SK-N-SH treated with all-trans-retinoic acid at 6 μM for 48 hours (cell line): ENCODE results near the gene RAD51B.

ENCODE experiments used
- BACH2 ChIP-seq: fragments of 250-450 bp; sonication (Bioruptor Pico); IDR thresholded peaks from 2 replicates; pipeline ENCODE4 v1.9.0; 2021; ENCODE audit warnings: mild to moderate bottlenecking, borderline replicate concordance
- GLIS3 ChIP-seq: fragments of 250-450 bp; sonication (Bioruptor Pico); IDR thresholded peaks from 2 replicates; pipeline ENCODE4 v1.5.0; 2020; ENCODE audit warnings: mild to moderate bottlenecking, moderate library complexity
- ISL1 ChIP-seq: fragments of 250-450 bp; sonication (Bioruptor Pico); IDR thresholded peaks from 2 replicates; pipeline ENCODE4 v2.1.2; 2022; ENCODE audit warnings: mild to moderate bottlenecking, moderate library complexity
- OSR1 ChIP-seq: fragments of 250-450 bp; sonication (Bioruptor Pico); IDR thresholded peaks from 2 replicates; pipeline ENCODE4 v1.8.0; 2022; ENCODE audit warnings: moderate library complexity, mild to moderate bottlenecking, inconsistent platforms
- RARB ChIP-seq: fragments of 250-450 bp; sonication (Bioruptor Pico); IDR thresholded peaks from 2 replicates; pipeline ENCODE4 v1.8.0; 2021; ENCODE audit warnings: mild to moderate bottlenecking, moderate library complexity
- TCF4 ChIP-seq: fragments of 250-450 bp; sonication (Bioruptor Pico); IDR thresholded peaks from 2 replicates; pipeline ENCODE4 v1.8.0; 2021; ENCODE audit warnings: mild to moderate bottlenecking, moderate library complexity, borderline replicate concordance
- TOX ChIP-seq: fragments of 250-450 bp; sonication (Bioruptor Pico); IDR thresholded peaks from 2 replicates; pipeline ENCODE4 v1.8.0; 2021; ENCODE audit warnings: mild to moderate bottlenecking, moderate library complexity, borderline replicate concordance
- ZFP3 ChIP-seq: fragments of 250-450 bp; sonication (Bioruptor Pico); IDR thresholded peaks from 2 replicates; pipeline ENCODE4 v1.5.0; 2020; ENCODE audit warnings: mild to moderate bottlenecking, moderate library complexity
- ZFP30 ChIP-seq: fragments of 450-650 bp; formaldehyde crosslinking; IDR thresholded peaks from 2 replicates; pipeline ENCODE4 v1.5.0; 2022; ENCODE audit warnings: mild to moderate bottlenecking, moderate library complexity
- ZNF70 ChIP-seq: fragments of 450-650 bp; formaldehyde crosslinking; IDR thresholded peaks from 2 replicates; pipeline ENCODE4 v1.5.0; 2020; ENCODE audit warnings: mild to moderate bottlenecking, moderate library complexity
- ZNF8 ChIP-seq: fragments of 450-650 bp; formaldehyde crosslinking; IDR thresholded peaks from 2 replicates; pipeline ENCODE4 v1.5.0; 2020; ENCODE audit warnings: mild to moderate bottlenecking, moderate library complexity
- TF ChIP-seq, protein P1 (sequence below): fragments of 250-450 bp; sonication (Bioruptor Pico); IDR thresholded peaks from 2 replicates; pipeline ENCODE4 v1.5.0; 2020; ENCODE audit warnings: mild to moderate bottlenecking, moderate library complexity
- TF ChIP-seq, protein P2 (sequence below): fragments of 250-450 bp; sonication (Bioruptor Pico); IDR thresholded peaks from 2 replicates; pipeline ENCODE4 v1.8.0; 2021; ENCODE audit warnings: low read depth, mild to moderate bottlenecking, moderate library complexity, borderline replicate concordance
- TF ChIP-seq, protein P3 (sequence below): fragments of 250-450 bp; sonication (Bioruptor Pico); IDR thresholded peaks from 2 replicates; pipeline ENCODE4 v1.5.1; 2021; ENCODE audit warnings: mild to moderate bottlenecking, moderate library complexity

DNA sequence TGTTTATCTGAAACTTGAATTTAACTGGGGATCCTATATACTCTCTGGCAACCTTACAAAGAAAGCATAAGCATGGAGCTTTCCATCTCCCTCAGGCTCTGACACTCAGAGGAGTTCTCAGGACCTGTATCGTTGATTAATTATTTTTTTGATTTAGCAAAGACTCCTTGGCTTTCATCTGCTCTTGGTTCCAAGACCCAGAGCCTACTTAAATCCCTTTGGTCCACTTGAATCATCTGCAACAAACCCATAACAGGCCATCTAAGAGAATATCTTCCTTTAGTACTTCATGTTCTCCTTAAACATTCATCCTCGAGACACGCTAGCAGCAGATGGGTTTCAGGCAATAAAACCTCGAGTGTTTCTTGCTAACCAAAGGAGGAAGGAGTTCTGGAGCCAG is 887.9 kb downstream of the RAD51B start:
- TF ChIP-seq ZNF70 (CRISPR knock-in tag): no peak
- TF ChIP-seq ZFP30: no peak
- TF ChIP-seq, protein P1, sequence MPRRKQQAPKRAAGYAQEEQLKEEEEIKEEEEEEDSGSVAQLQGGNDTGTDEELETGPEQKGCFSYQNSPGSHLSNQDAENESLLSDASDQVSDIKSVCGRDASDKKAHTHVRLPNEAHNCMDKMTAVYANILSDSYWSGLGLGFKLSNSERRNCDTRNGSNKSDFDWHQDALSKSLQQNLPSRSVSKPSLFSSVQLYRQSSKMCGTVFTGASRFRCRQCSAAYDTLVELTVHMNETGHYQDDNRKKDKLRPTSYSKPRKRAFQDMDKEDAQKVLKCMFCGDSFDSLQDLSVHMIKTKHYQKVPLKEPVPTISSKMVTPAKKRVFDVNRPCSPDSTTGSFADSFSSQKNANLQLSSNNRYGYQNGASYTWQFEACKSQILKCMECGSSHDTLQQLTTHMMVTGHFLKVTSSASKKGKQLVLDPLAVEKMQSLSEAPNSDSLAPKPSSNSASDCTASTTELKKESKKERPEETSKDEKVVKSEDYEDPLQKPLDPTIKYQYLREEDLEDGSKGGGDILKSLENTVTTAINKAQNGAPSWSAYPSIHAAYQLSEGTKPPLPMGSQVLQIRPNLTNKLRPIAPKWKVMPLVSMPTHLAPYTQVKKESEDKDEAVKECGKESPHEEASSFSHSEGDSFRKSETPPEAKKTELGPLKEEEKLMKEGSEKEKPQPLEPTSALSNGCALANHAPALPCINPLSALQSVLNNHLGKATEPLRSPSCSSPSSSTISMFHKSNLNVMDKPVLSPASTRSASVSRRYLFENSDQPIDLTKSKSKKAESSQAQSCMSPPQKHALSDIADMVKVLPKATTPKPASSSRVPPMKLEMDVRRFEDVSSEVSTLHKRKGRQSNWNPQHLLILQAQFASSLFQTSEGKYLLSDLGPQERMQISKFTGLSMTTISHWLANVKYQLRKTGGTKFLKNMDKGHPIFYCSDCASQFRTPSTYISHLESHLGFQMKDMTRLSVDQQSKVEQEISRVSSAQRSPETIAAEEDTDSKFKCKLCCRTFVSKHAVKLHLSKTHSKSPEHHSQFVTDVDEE (CRISPR knock-in tag): no peak
- no peak for TF ChIP-seq ZFP3
- TF ChIP-seq ISL1 (CRISPR knock-in tag): no peak
- no peak for TF ChIP-seq OSR1 (CRISPR knock-in tag)
- TF ChIP-seq GLIS3: no peak
- TF ChIP-seq RARB (CRISPR knock-in tag): no peak
- no peak for TF ChIP-seq TCF4
- TF ChIP-seq BACH2: no peak
- TF ChIP-seq TOX (CRISPR knock-in tag): no peak
- TF ChIP-seq, protein P2, sequence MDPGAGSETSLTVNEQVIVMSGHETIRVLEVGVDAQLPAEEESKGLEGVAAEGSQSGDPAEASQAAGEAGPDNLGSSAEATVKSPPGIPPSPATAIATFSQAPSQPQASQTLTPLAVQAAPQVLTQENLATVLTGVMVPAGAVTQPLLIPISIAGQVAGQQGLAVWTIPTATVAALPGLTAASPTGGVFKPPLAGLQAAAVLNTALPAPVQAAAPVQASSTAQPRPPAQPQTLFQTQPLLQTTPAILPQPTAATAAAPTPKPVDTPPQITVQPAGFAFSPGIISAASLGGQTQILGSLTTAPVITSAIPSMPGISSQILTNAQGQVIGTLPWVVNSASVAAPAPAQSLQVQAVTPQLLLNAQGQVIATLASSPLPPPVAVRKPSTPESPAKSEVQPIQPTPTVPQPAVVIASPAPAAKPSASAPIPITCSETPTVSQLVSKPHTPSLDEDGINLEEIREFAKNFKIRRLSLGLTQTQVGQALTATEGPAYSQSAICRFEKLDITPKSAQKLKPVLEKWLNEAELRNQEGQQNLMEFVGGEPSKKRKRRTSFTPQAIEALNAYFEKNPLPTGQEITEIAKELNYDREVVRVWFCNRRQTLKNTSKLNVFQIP: no peak
- TF ChIP-seq, protein P3, sequence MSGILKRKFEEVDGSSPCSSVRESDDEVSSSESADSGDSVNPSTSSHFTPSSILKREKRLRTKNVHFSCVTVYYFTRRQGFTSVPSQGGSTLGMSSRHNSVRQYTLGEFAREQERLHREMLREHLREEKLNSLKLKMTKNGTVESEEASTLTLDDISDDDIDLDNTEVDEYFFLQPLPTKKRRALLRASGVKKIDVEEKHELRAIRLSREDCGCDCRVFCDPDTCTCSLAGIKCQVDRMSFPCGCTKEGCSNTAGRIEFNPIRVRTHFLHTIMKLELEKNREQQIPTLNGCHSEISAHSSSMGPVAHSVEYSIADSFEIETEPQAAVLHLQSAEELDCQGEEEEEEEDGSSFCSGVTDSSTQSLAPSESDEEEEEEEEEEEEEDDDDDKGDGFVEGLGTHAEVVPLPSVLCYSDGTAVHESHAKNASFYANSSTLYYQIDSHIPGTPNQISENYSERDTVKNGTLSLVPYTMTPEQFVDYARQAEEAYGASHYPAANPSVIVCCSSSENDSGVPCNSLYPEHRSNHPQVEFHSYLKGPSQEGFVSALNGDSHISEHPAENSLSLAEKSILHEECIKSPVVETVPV (CRISPR knock-in tag): no peak
- TF ChIP-seq ZNF8 (CRISPR knock-in tag): no peak
